HEK293T (cell line): ENCODE measurements around the gene HHIPL1.

Experiments used
- BHLHE40 ChIP-seq: fragments of 450-650 bp; IDR thresholded peaks from 2 replicates; pipeline ENCODE4 v1.6.1; 2016; ENCODE audit warnings: mild to moderate bottlenecking, moderate library complexity, borderline replicate concordance
- CTBP1 ChIP-seq: fragments of 450-650 bp; IDR thresholded peaks from 2 replicates; pipeline ENCODE4 v1.6.1; 2016; ENCODE audit warnings: borderline replicate concordance
- ELF4 ChIP-seq: fragments of 450-650 bp; IDR thresholded peaks from 2 replicates; pipeline ENCODE4 v1.6.1; 2017; ENCODE audit warnings: antibody characterized with exemption
- FOXM1 ChIP-seq: fragments of 450-650 bp; IDR thresholded peaks from 2 replicates; pipeline ENCODE4 v1.6.1; 2017; ENCODE audit warnings: mild to moderate bottlenecking, borderline replicate concordance
- LEF1 ChIP-seq: fragments of 450-650 bp; IDR thresholded peaks from 2 replicates; pipeline ENCODE4 v1.6.1; 2017; ENCODE audit warnings: mild to moderate bottlenecking, borderline replicate concordance
- SUZ12 ChIP-seq: fragments of 450-650 bp; IDR thresholded peaks from 2 replicates; pipeline ENCODE4 v1.6.1; 2016; ENCODE audit warnings: mild to moderate bottlenecking
- ZNF384 ChIP-seq: fragments of 450-650 bp; IDR thresholded peaks from 2 replicates; pipeline ENCODE4 v1.6.1; 2016

DNA sequence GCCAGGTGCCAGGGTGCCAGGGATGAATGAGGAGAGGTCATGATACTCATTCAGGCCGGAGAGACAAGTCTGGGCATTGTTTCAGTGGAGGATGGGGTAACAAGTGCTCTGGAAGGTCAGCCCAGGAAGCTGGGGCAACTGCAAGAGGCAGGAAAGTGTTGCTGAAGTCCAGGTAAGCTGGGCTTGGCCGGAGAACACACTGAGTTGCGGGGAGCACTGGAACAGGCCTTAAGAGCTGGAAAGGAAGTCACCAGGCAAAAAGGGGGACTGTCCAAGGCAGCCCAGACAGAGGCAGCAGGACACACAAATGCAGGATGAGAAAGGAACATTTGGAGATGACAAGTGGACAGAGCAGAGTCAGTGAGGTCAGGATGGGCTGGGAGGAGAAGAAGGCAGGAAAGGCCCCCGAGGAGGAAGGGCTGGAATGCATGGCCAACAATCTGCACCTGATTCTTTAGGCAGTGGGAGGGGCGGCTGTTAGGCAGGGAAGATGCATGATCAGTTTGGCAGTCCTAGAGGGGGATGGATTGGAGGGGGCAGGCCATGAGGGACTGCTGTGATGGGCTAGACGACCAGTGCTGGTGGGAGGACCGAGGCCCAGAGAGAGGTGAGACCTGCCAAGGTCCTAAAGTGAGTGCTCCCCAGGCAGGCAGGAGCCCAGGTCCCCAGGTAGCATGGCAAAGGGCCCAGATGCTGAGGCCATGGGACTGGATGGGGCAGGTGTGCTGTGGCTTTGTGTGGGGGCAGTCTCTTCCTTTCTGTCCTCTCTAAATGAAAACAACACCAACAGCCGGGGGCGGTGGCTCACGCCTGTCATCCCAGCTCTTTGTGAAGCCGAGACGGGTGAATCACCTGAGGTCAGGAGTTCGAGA, 17.2 kb upstream of the HHIPL1 start:
- TF ChIP-seq ZNF384: no peak
- TF ChIP-seq CTBP1: no peak
- no peak for TF ChIP-seq LEF1
- no peak for TF ChIP-seq ELF4
- TF ChIP-seq SUZ12: no peak
- no peak for TF ChIP-seq FOXM1
- TF ChIP-seq BHLHE40: no peak
